HG03442 (cell line): ENCODE data around the gene CDS2.
A peak's percentile ranks its signal among the peaks of the same experiment; 100 is the strongest.

ENCODE experiments used
- ATAC-seq: cut with Tn5 transposase; IDR thresholded peaks from one replicate; pipeline ENCODE4 v1.9.1; 2021; ENCODE audit warnings: mild to moderate bottlenecking, moderate library complexity; ENCODE audit not compliant: unreplicated experiment

Gene CDS2

GRCh38 chr20:5150226-5151076, 23.6 kb downstream of the CDS2 start:
- ATAC-seq: no peak

- no peak for ATAC-seq
These were observed 26.3 kb downstream of the CDS2 start for GRCh38 chr20:5153152-5153467.

DNA sequence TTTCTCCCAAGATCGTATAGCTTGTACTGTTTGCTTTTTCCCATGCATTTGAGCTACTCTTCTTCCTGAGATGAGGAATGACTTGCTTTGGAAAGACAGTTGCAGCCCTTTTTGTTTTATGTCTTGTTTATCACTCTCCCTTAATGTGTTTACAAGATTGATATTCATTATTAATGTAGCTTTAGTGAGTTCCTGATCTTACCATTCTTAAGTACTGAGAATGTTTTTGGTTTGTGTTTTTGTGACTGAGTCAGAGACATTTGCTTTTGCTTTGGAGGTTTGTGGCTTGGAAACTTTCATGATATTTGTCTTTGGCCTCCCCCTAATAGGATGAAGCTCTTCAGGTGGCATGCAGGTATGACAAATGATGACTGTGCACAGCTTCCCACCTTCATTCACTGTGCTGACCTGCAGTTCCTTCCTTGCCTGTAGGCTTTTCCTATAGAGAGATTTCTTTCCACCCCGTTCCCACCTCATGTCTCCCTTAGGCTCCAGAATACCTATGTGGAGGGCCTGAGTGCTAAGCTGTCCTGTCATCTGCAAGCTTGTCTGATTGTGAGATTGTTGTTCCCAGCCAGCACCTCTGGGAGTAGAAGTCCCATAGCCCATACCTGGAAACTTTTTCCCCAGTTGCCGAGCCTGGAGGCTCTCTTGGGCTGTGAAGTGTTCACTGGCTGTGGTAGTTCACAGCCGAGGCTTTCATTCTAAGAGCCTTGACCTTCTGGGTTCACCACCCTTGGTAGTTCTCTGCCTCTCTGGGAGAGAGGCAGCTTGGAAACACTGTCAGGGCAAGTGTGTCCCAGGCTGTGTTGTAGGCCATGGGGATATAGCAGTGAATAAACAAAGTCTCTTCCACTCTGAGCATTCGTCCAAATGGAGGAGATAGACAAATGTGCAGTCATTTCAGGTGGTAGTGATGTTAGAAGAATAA, 27.1 kb downstream of the CDS2 start:
- ATAC-seq: no peak

DNA sequence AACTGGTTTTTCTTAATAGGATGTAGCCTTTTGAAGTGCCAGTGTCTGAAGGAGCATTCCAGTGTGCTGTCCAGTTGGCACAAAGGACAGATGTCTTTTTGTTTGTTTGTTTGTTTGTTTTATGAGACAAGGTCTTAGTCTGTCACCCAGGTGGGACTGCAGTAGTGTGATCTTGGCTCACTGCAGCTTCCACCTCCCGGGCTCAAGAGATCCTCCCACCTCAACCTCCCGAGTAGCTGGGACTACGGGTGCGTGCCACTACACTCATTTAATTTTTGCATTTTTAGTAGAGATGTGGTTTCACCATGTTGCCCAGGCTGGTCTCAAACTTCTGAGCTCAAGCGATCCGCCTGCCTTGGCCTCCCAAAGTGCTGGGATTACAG, 27.7 kb downstream of the CDS2 start:
- no peak for ATAC-seq

- no peak for ATAC-seq
These were observed 28.6 kb downstream of the CDS2 start for GRCh38 chr20:5155404-5155803.

- no peak for ATAC-seq
These were observed 30.1 kb downstream of the CDS2 start for GRCh38 chr20:5156675-5157448.

DNA sequence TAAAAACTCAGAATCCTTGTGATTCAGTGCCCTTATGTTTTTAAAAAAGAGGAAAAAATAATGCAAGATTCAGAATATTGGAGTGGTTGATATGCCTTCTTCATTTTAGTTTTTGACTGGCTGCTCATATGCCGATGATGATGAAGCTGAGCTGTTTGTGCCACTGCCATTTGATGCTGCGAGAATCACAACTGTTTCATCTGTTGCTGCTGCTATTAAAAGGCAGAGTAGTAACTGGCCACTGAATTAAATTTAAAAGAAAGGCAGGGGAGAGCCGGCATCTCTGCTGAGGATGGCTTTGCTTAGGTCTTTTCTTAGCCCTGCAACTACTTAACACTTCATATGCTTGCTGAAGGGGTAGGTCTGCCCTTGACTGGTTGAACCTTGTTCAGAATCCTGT, 33.1 kb downstream of the CDS2 start:
- ATAC-seq: no peak

- ATAC-seq: no peak
These were observed 34.1 kb downstream of the CDS2 start for GRCh38 chr20:5160882-5161281.

- no peak for ATAC-seq
These were observed 34.8 kb downstream of the CDS2 start for GRCh38 chr20:5161536-5162164.

GRCh38 chr20:5164645-5165625, 38.1 kb downstream of the CDS2 start:
- no peak for ATAC-seq

DNA sequence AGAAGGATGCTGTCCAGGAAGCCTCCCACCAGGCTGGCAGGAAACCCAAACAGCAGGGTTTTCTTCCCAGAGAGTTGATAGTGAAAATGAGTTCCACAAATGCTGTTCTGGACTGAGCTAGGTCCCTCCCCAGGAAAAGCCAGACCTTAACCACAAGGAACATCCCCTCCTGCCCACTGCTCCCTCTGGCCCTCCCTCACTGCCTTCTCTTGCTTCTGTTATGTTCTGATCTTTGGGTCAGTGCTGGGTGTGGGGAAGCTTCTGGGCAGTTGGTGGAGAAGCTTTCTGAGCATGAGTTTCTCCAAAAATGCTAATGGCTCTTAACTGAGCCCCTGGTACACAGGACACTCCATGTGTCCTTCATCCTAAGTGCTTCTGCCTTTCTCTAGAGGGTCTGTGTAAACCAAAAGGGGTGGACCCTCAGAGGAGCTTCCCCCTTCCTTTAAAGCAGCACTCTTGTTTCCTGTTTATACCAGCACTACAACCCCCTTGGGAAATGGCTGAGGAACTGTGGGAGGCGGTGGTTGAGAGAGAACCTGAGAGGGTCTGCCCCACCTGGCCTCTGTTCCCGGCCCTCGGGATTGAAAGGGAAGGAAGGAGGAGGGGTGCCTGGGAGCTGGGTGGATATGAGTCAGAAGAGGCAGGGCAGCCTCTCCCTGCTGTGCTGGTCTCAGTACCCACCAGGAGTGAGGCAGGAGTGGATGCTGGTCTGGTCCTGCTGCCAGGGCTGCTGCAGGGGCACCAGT, 42.0 kb downstream of the CDS2 start:
- ATAC-seq: no peak

DNA sequence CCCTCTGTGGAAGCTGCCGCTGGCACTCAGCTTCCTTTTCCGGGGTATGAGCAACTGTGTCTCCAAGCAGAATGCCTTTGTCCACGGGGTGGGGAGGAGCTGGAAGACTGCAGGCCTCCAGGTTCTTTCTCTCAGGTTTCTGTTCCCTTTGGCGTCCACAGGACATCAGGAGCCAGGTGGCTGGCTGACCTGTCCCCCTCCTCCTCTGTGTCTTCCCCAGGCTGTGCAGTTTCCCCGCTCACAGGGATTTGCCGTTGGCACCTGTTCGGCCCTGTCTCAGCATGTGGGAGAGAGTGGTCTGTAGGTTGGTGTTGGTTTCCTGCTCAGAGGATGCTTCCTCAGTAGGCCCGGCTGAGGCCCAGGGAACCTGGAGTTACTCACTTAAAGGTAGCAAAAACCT, 43.5 kb downstream of the CDS2 start:
- ATAC-seq: no peak

DNA sequence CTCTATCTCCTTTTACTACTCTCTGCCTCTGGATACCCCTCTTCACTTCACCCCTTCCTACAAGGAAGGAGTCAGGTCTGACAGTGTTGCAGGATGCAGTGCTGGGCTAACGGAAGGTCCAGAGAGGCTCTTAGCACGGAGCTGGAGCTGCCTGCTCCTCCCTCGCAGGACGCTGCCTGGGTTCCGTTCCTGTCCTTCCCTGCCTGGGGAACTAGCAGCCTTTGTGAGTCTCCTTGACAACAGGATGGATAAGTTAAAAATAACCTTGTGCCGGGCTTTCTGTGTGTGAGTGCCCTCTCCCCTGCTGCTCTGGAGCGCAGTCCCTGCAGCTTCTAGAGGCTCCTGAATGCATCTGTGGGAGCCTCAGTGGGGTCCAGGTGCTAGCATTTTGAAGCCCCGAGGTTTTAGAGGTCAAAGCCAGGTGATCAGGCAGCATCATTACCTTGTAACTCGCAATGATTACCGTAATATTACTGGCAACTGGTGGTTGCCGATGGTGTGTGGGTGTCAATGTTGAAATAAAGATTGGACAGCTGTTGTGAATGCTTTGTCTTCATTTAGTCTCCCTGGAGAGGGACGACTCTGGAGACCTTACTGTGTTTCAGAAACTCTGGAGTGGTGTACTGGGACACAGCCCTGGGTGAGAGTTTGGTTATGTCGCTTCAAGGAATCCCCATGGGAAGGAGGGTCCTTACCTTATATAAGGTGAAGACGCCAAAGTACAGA, 44.4 kb downstream of the CDS2 start:
- ATAC-seq: no peak

GRCh38 chr20:5171790-5172164, 45.0 kb downstream of the CDS2 start:
- ATAC-seq: peak; percentile 36

DNA sequence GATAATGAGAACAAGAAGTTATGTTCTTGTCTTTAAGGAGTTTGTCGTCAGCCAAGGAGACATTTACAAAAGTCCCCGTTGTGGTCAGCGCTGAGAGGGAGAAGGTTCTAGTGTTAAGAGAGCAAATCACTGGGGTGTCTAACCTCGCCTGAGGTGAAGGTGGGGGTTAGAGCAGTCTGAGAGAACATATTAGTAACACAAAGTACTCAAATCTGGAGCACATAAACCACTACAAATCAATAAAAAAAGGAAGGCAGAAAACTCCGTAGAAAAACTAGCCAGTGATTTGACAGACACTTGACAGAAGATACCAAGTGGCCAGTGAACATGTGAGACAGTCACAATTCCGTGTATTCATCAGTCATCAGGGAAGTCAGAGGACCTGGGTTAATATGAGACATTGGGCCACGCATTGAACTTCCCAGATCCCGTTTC, 45.4 kb downstream of the CDS2 start:
- peak; percentile 58 for ATAC-seq

DNA sequence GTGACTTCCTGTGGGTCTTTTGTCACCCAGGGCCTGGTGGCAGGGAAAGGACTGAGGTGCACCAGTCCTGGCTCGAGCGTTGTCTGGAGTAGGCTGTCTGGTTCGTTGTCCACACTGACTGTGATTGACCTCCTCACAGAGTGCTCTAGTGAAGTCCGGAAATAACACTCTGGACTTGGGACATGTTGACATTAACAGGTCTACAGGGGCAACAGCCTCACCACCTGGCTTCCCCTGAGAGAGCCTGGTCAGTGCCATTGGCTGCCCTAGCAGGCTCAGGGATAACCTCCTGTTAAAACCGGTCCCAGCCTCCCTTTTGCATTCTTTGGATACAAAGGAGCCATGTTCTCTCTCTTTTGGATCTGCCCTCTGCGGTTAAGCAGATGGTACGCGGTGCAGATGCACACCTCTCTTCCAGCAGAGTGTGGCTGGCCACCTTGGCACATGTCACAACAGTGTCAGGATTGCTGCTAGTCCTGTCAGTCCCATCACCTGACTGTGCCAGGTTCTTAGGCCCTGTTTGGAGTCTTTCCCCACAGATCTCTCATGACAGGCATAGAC, 46.2 kb downstream of the CDS2 start:
- no peak for ATAC-seq

GRCh38 chr20:5173751-5174150, 46.9 kb downstream of the CDS2 start:
- no peak for ATAC-seq

DNA sequence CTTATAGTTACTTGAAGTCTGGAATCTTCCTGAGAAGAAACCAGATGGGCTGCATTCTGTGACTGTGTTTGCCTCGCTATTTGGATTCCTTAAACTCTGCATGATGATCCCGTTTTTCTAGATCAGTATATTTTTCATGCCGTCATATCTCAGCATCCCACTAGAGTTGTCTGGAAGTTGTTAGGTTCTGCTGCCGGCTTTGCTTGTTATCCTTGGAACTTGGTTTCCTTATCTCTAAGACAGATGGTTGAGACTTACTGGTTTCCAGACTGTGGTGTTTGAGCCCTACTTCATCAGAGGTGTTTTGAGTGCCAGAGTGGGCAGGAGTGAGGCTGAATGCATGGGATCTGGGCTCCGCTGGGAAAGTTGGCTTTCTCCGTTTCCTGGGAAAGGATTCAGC, 50.3 kb downstream of the CDS2 start:
- ATAC-seq: no peak
